Measurements from ENCODE around the gene FEM1C. TPM values are rescaled to one million over a fixed set of nuclear protein-coding genes. Genes with fewer than 3 reads are reported as not detected.
A peak's percentile ranks its signal among the peaks of the same experiment; 100 is the strongest.

FEM1C gene
- total RNA-seq, 1 donor = 17.4 TPM

- Histone ChIP-seq H3K4me3 (ENCODE audit: insufficient read depth, low read length) (no peak overlapping the region), H4K20me1 (ENCODE audit: insufficient read depth, low read length) (no peaks in the 10 kb centered on the region), H3K4me2 (ENCODE audit: insufficient read depth, low read length) (no peak overlapping the region), H3K27ac (ENCODE audit: low read depth, low read length) (no peak overlapping the region), H2AFZ (ENCODE audit: low read length) (no peak overlapping the region), H3K9me3 (ENCODE audit: low read depth, low read length) (no peaks in the 10 kb centered on the region), H3K79me2 (ENCODE audit: insufficient read depth, low read length) (no peaks in the 10 kb centered on the region), H3K4me1 (ENCODE audit: insufficient read depth, low read length) (no peaks in the 10 kb centered on the region), H3K27me3 (ENCODE audit: insufficient read depth, low read length) (no peaks in the 10 kb centered on the region), H3K36me3 (ENCODE audit: insufficient read depth, low read length) (no peaks in the 10 kb centered on the region)
- no peak for TF ChIP-seq CTCF (IDR thresholded peaks at IDR 0.05; ENCODE audit: extremely low read depth, low read depth, low read length)
- DNase-seq (ENCODE audit: insufficient read length, low spot score, missing footprints) = no peak
Observed at GRCh38 chr5:115478281-115478680, 66.3 kb downstream of the FEM1C start.

GRCh38 chr5:115477581-115477980, 67.0 kb downstream of the FEM1C start:
- H3K4me1 ChIP-seq (ENCODE audit: insufficient read depth, low read length) = no peaks in the 10 kb centered on the region
- no peaks in the 10 kb centered on the region for H3K27me3 ChIP-seq (ENCODE audit: insufficient read depth, low read length)
- no peaks in the 10 kb centered on the region for H3K79me2 ChIP-seq (ENCODE audit: insufficient read depth, low read length)
- no peak overlapping the region for H3K4me2 ChIP-seq (ENCODE audit: insufficient read depth, low read length)
- H3K4me3 ChIP-seq (ENCODE audit: insufficient read depth, low read length) = no peak overlapping the region
- TF ChIP-seq CTCF (IDR thresholded peaks at IDR 0.05; ENCODE audit: extremely low read depth, low read depth, low read length) = no peak
- no peak overlapping the region for H2AFZ ChIP-seq (ENCODE audit: low read length)
- no peak for DNase-seq (ENCODE audit: insufficient read length, low spot score, missing footprints)
- no peaks in the 10 kb centered on the region for H3K36me3 ChIP-seq (ENCODE audit: insufficient read depth, low read length)
- H3K27ac ChIP-seq (ENCODE audit: low read depth, low read length) = no peak overlapping the region
- H4K20me1 ChIP-seq (ENCODE audit: insufficient read depth, low read length) = no peaks in the 10 kb centered on the region
- no peaks in the 10 kb centered on the region for H3K9me3 ChIP-seq (ENCODE audit: low read depth, low read length)

GRCh38 chr5:115475788-115476187, 68.8 kb downstream of the FEM1C start:
- no peaks in the 10 kb centered on the region for H3K36me3 ChIP-seq (ENCODE audit: insufficient read depth, low read length)
- no peaks in the 10 kb centered on the region for H3K79me2 ChIP-seq (ENCODE audit: insufficient read depth, low read length)
- H3K9me3 ChIP-seq (ENCODE audit: low read depth, low read length) = no peaks in the 10 kb centered on the region
- H3K27ac ChIP-seq (ENCODE audit: low read depth, low read length) = no peak overlapping the region
- H2AFZ ChIP-seq (ENCODE audit: low read length) = no peak overlapping the region
- no peaks in the 10 kb centered on the region for H3K27me3 ChIP-seq (ENCODE audit: insufficient read depth, low read length)
- H3K4me3 ChIP-seq (ENCODE audit: insufficient read depth, low read length) = no peak overlapping the region
- no peaks in the 10 kb centered on the region for H4K20me1 ChIP-seq (ENCODE audit: insufficient read depth, low read length)
- H3K4me2 ChIP-seq (ENCODE audit: insufficient read depth, low read length) = no peak overlapping the region
- no peak for TF ChIP-seq CTCF (IDR thresholded peaks at IDR 0.05; ENCODE audit: extremely low read depth, low read depth, low read length)
- no peak for DNase-seq (ENCODE audit: insufficient read length, low spot score, missing footprints)
- H3K4me1 ChIP-seq (ENCODE audit: insufficient read depth, low read length) = no peaks in the 10 kb centered on the region

- Histone ChIP-seq H3K4me1 (ENCODE audit: insufficient read depth, low read length) (no peaks in the 10 kb centered on the region), H4K20me1 (ENCODE audit: insufficient read depth, low read length) (no peaks in the 10 kb centered on the region), H3K4me2 (ENCODE audit: insufficient read depth, low read length) (no peak overlapping the region), H3K9me3 (ENCODE audit: low read depth, low read length) (no peaks in the 10 kb centered on the region), H3K36me3 (ENCODE audit: insufficient read depth, low read length) (no peaks in the 10 kb centered on the region), H2AFZ (ENCODE audit: low read length) (peak overlapping the region; percentile 18), H3K27me3 (ENCODE audit: insufficient read depth, low read length) (no peaks in the 10 kb centered on the region), H3K4me3 (ENCODE audit: insufficient read depth, low read length) (no peak overlapping the region), H3K79me2 (ENCODE audit: insufficient read depth, low read length) (no peaks in the 10 kb centered on the region), H3K27ac (ENCODE audit: low read depth, low read length) (no peak overlapping the region)
- TF ChIP-seq CTCF (IDR thresholded peaks at IDR 0.05; ENCODE audit: extremely low read depth, low read depth, low read length) = no peak
- DNase-seq (ENCODE audit: insufficient read length, low spot score, missing footprints) = no peak
Observed at GRCh38 chr5:115472271-115473025, 72.1 kb downstream of the FEM1C start.

All from osteoblast (primary cell).